Endothelial cell of umbilical vein (primary cell): ENCODE measurements around the gene VSNL1. TPM values are rescaled to one million over a fixed set of nuclear protein-coding genes. Genes with fewer than 3 reads are reported as not detected.

Experiments used
- BruUV-seq: library from RNA; stranded (reverse); fragments of 400-500 nt; replicated peaks from 2 replicates; lab custom pipeline; 2021; lab: Mats Ljungman, UMichigan
- CTCF ChIA-PET: fragments of 300-600, 350-600 bp; sonication (Branson Sonifier 250); formaldehyde crosslinking; loops from one replicate; lab custom pipeline; 2021; ENCODE audit warnings: antibody characterized with exemption, inconsistent platforms; lab: Charles Lee
- POLR2A ChIA-PET: fragments of 300-600, 350-600 bp; sonication (Branson Sonifier 250); formaldehyde crosslinking; loops from one replicate; lab custom pipeline; 2021; ENCODE audit warnings: antibody characterized with exemption, inconsistent platforms; lab: Charles Lee
- DNase-seq: peaks from one replicate; pipeline ENCODE4 v3.0.0-alpha.2; 2011; ENCODE audit warnings: low read depth, low spot score
- FAIRE-seq: peaks from 2 replicates; lab custom pipeline; 2011; peaks lifted over from hg19 to GRCh38; lab: Jason Lieb, UNC
- H2AFZ ChIP-seq: 2 replicates; pipeline ENCODE4 v1.6.0; 2012; ENCODE audit warnings: low read depth, low read length, control low read depth, inconsistent platforms
- H3K27ac ChIP-seq: 2 replicates; pipeline ENCODE4 v1.5.1; 2011; ENCODE audit warnings: low read depth, mild to moderate bottlenecking, control low read depth, low read length, moderate library complexity; ENCODE audit not compliant: insufficient read depth
- H3K27me3 ChIP-seq, 2 experiments: 2 replicates each; pipeline versions ENCODE4 v1.6.0 to v1.6.1; 2011; ENCODE audit warnings: low read length in 2 of 2, mixed read lengths in 1 of 2; ENCODE audit not compliant: control insufficient read depth in 2 of 2, insufficient read depth in 2 of 2
- H3K36me3 ChIP-seq, 2 experiments: 2 replicates in 1 of 2; 3 replicates in 1 of 2; pipeline ENCODE4 v1.5.1; 2011; ENCODE audit warnings: low read length in 2 of 2, mild to moderate bottlenecking in 1 of 2, moderate library complexity in 1 of 2; ENCODE audit not compliant: control insufficient read depth in 2 of 2, insufficient read depth in 2 of 2; ENCODE audit errors: extremely low read depth in 1 of 2
- H3K4me1 ChIP-seq: 3 replicates; pipeline ENCODE4 v1.5.1; 2011; ENCODE audit warnings: mild to moderate bottlenecking, low read length; ENCODE audit not compliant: control insufficient read depth, insufficient read depth; ENCODE audit errors: extremely low read depth
- H3K4me2 ChIP-seq: 2 replicates; pipeline ENCODE4 v1.6.1; 2011; ENCODE audit warnings: low read length, control low read depth, mixed read lengths; ENCODE audit not compliant: insufficient read depth
- H3K4me3 ChIP-seq, 3 experiments: fragments of 200-600 bp in 1 of 3; sonication (generic), shearing (Covaris generic) in 1 of 3; replicated peaks in 1 of 3; 2 replicates each; pipeline ENCODE4 v1.5.1; 2011 to 2016; ENCODE audit warnings: control low read depth in 3 of 3, low read length in 3 of 3, mild to moderate bottlenecking in 2 of 3, inconsistent platforms in 1 of 3, low read depth in 1 of 3, moderate library complexity in 1 of 3; ENCODE audit not compliant: insufficient read depth in 1 of 3
- H3K79me2 ChIP-seq: 2 replicates; pipeline ENCODE4 v1.6.0; 2012; ENCODE audit warnings: low read length, inconsistent platforms; ENCODE audit not compliant: control insufficient read depth, insufficient read depth
- H3K9ac ChIP-seq: replicated peaks from 2 replicates; pipeline ENCODE3; 2011; ENCODE audit warnings: low read length, control low read depth; ENCODE audit not compliant: insufficient read depth; ENCODE audit errors: extremely low read depth
- H3K9me1 ChIP-seq: replicated peaks from 3 replicates; pipeline ENCODE4 v1.6.0; 2011; ENCODE audit warnings: mild to moderate bottlenecking, low read length; ENCODE audit not compliant: control insufficient read depth, insufficient read depth; ENCODE audit errors: extremely low read depth
- H3K9me3 ChIP-seq: replicated peaks from 2 replicates; pipeline ENCODE4 v1.5.1; 2012; ENCODE audit warnings: low read length, inconsistent platforms; ENCODE audit not compliant: control insufficient read depth, insufficient read depth
- H4K20me1 ChIP-seq: replicated peaks from 2 replicates; pipeline ENCODE3; 2011; ENCODE audit warnings: mild to moderate bottlenecking, low read length; ENCODE audit not compliant: control insufficient read depth, insufficient read depth; ENCODE audit errors: extremely low read depth
- CTCF ChIP-seq, 2 donors: IDR thresholded peaks; 1 replicate in 1 of 2; 2 replicates in 1 of 2; pipeline ENCODE4 v1.5.1; 2011; ENCODE audit warnings: low read length in 2 of 2, mild to moderate bottlenecking in 2 of 2, moderate library complexity in 2 of 2, control low read depth in 1 of 2, inconsistent platforms in 1 of 2, low read depth in 1 of 2; ENCODE audit not compliant: insufficient read depth in 1 of 2; ENCODE audit errors: extremely low read depth in 1 of 2
- EZH2 ChIP-seq: IDR thresholded peaks from 2 replicates; pipeline ENCODE4 v1.6.1; 2012; ENCODE audit warnings: borderline replicate concordance, low read depth, mild to moderate bottlenecking, moderate library complexity, low read length, inconsistent platforms; ENCODE audit not compliant: severe bottlenecking
- FOS ChIP-seq: IDR thresholded peaks from 2 replicates; pipeline ENCODE4 v1.6.1; 2011; ENCODE audit warnings: mild to moderate bottlenecking, low read length, moderate library complexity, borderline replicate concordance; ENCODE audit not compliant: insufficient read depth
- GATA2 ChIP-seq: IDR thresholded peaks from 2 replicates; pipeline ENCODE4 v1.7.0; 2011; ENCODE audit warnings: low read depth, mild to moderate bottlenecking, moderate library complexity, mixed read lengths, low read length; ENCODE audit not compliant: insufficient read length, insufficient read depth
- JUN ChIP-seq: IDR thresholded peaks from 2 replicates; pipeline ENCODE4 v1.6.1; 2011; ENCODE audit warnings: borderline replicate concordance, low read depth; ENCODE audit not compliant: insufficient read length, insufficient read depth
- MAX ChIP-seq: IDR thresholded peaks from 2 replicates; pipeline ENCODE4 v1.6.1; 2011; ENCODE audit not compliant: insufficient read depth, insufficient read length
- MYC ChIP-seq: IDR thresholded peaks from one replicate; pipeline ENCODE4 v1.6.1; 2011; ENCODE audit warnings: mild to moderate bottlenecking, low read depth, low read length
- POLR2A ChIP-seq: IDR thresholded peaks from 2 replicates; pipeline ENCODE4 v1.6.1; 2012; ENCODE audit warnings: low read depth, mild to moderate bottlenecking, control low read depth, low read length
- POLR2AphosphoS5 ChIP-seq: IDR thresholded peaks from 2 replicates; pipeline ENCODE4 v1.6.1; 2012; ENCODE audit warnings: low read depth, mild to moderate bottlenecking, control low read depth, low read length, moderate library complexity; ENCODE audit not compliant: insufficient read depth
- dilution Hi-C: fragments of 300-500 bp; cut with MboI; formaldehyde crosslinking; loops from one replicate; pipeline ENCODE4 v1.15.0; 2019; ENCODE audit warnings: low sequenced_read_pairs; ENCODE audit not compliant: extremely low pct_ligation_motif_present
- intact Hi-C: fragments of 100-400 bp; cut with micrococcal nuclease; formaldehyde crosslinking; loops from one replicate; pipeline ENCODE4 v1.10.0; 2022
- polyA plus RNA-seq, 4 experiments: library from polyadenylated mRNA; depleted of rRNA in 3 of 4; stranded (reverse) in 3 of 4; unstranded in 1 of 4; fragments of >200 nt; gene quantifications; 2 replicates each; pipeline versions ENCODE4 v1.2.1 to v1.2.3, GENCODE V29; 2011 to 2012; ENCODE audit warnings: missing spikeins in 1 of 4
- total RNA-seq: library from RNA; stranded (reverse); gene quantifications from 2 replicates; pipeline ENCODE4 v1.2.3, GENCODE V29; 2021

VSNL1 gene
- total and polyA plus RNA-seq, 2 donors (not counting 3 experiments of a cell fraction or from before 2014, with no cell fraction given), result not detected

GRCh38 chr2:17615728-17616351, 75.3 kb downstream of the VSNL1 start:
- no peaks in the 10 kb centered on the region for H3K27me3 ChIP-seq
- TF ChIP-seq FOS, result peak; percentile 52
- no peak for TF ChIP-seq MYC
- no peak for TF ChIP-seq EZH2
- no peak for TF ChIP-seq MAX
- no peak for TF ChIP-seq POLR2AphosphoS5
- dilution Hi-C loops (no loop called here), intact Hi-C loops (no loop called here)
- no peak overlapping the region for H2AFZ ChIP-seq
- DNase-seq (no peak), FAIRE-seq (no peak)
- no peaks in the 10 kb centered on the region for H3K79me2 ChIP-seq
- CTCF ChIA-PET, result interaction anchor here (1.1 kb wide), 2 partner anchors 30 to 55 kb away, joined by 3 to 4 read pairs; no protein-coding TSS in a partner anchor
- POLR2A ChIA-PET, result no interaction called here
- H3K9me1 ChIP-seq, result no peaks in the 10 kb centered on the region
- no peaks in the 10 kb centered on the region for H3K9me3 ChIP-seq
- no peaks in the 10 kb centered on the region for H3K36me3 ChIP-seq
- no peak overlapping the region for H3K4me3 ChIP-seq
- no peak overlapping the region for H3K4me2 ChIP-seq
- no TSS peak for BruUV-seq
- no peaks in the 10 kb centered on the region for H4K20me1 ChIP-seq
- H3K27ac ChIP-seq, result no peak overlapping the region
- no peak overlapping the region for H3K9ac ChIP-seq
- H3K4me1 ChIP-seq, result no peaks in the 10 kb centered on the region

GRCh38 chr2:17616405-17616804, 75.9 kb downstream of the VSNL1 start:
- Histone ChIP-seq H3K9ac (no peak overlapping the region), H4K20me1 (no peaks in the 10 kb centered on the region), H3K79me2 (no peaks in the 10 kb centered on the region), H3K4me3 (no peak overlapping the region), H3K9me3 (no peaks in the 10 kb centered on the region), H3K27me3 (no peaks in the 10 kb centered on the region), H3K36me3 (no peaks in the 10 kb centered on the region), H3K9me1 (no peaks in the 10 kb centered on the region), H2AFZ (no peak overlapping the region), H3K4me2 (no peak overlapping the region), H3K27ac (no peak overlapping the region), H3K4me1 (no peaks in the 10 kb centered on the region)
- BruUV-seq, result no TSS peak
- dilution Hi-C loops, result no loop called here
- intact Hi-C loops, result no loop called here
- DNase-seq (no peak), FAIRE-seq (no peak)
- TF ChIP-seq JUN (no peak), POLR2AphosphoS5 (no peak), CTCF (IDR thresholded peaks at IDR 0.05; ENCODE audit: extremely low read depth in 1 of 2, insufficient read depth in 1 of 2, low read depth in 1 of 2, low read length in 2 of 2) (no peak), MYC (no peak), EZH2 (no peak), MAX (no peak), POLR2A (no peak), GATA2 (no peak), FOS (no peak)
- ChIA-PET POLR2A (no interaction called here), CTCF (interaction anchor here (1.1 kb wide), 1 partner anchor 30 kb away, joined by 3 read pairs; no protein-coding TSS in a partner anchor)
